Smooth muscle cell (in vitro differentiated cells): ENCODE results near the gene SPTSSB. TPM values are rescaled to one million over a fixed set of nuclear protein-coding genes. Genes with fewer than 3 reads are reported as not detected.

ENCODE experiments used
- DNase-seq: peaks from one replicate; lab custom pipeline; 2025; ENCODE audit not compliant: unreplicated experiment; lab: John Stamatoyannopoulos, UW
- H2AFZ ChIP-seq: fragments of 200-600 bp; sonication (generic); 2 replicates; pipeline ENCODE4 v1.6.0; 2016; ENCODE audit warnings: antibody characterized with exemption, low read depth, mild to moderate bottlenecking
- H3F3A ChIP-seq: fragments of 200-600 bp; sonication (generic); 2 replicates; pipeline ENCODE4 v1.6.0; 2017; ENCODE audit warnings: antibody characterized with exemption, low read depth
- H3K27ac ChIP-seq: fragments of 200-600 bp; sonication (generic); 2 replicates; pipeline ENCODE4 v1.5.1; 2016; ENCODE audit warnings: low read depth, mild to moderate bottlenecking
- H3K27me3 ChIP-seq: fragments of 200-600 bp; sonication (generic); 2 replicates; pipeline ENCODE4 v1.6.1; 2016; ENCODE audit warnings: low read depth, mild to moderate bottlenecking
- H3K36me3 ChIP-seq: fragments of 200-600 bp; sonication (generic); 2 replicates; pipeline ENCODE4 v1.5.1; 2016; ENCODE audit warnings: low read depth
- H3K4me1 ChIP-seq: fragments of 200-600 bp; sonication (generic); 2 replicates; pipeline ENCODE4 v1.5.1; 2016; ENCODE audit warnings: low read depth
- H3K4me2 ChIP-seq: fragments of 200-600 bp; sonication (generic); 2 replicates; pipeline ENCODE4 v1.6.0; 2016; ENCODE audit warnings: mild to moderate bottlenecking
- H3K4me3 ChIP-seq: fragments of 200-600 bp; sonication (generic); 2 replicates; pipeline ENCODE4 v1.5.1; 2016; ENCODE audit warnings: mild to moderate bottlenecking
- H3K79me2 ChIP-seq: fragments of 200-600 bp; sonication (generic); 2 replicates; pipeline ENCODE4 v1.6.0; 2016; ENCODE audit warnings: low read depth, mild to moderate bottlenecking
- H3K9ac ChIP-seq: fragments of 200-600 bp; sonication (generic); 2 replicates; pipeline ENCODE4 v1.6.0; 2016; ENCODE audit warnings: low read depth
- H3K9me3 ChIP-seq: fragments of 200-600 bp; sonication (generic); replicated peaks from 2 replicates; pipeline ENCODE4 v1.5.1; 2016; ENCODE audit warnings: low read depth
- H4K20me1 ChIP-seq: fragments of 200-600 bp; sonication (generic); 2 replicates; pipeline ENCODE4 v1.6.0; 2016; ENCODE audit warnings: low read depth
- CTCF ChIP-seq: fragments of 200-600 bp; sonication (generic); IDR thresholded peaks from 2 replicates; pipeline ENCODE4 v1.5.1; 2017; ENCODE audit warnings: borderline replicate concordance, mild to moderate bottlenecking, antibody characterized with exemption; ENCODE audit not compliant: insufficient read depth, poor library complexity, severe bottlenecking
- WGBS: methylation state at CpG from one replicate; pipeline ENCODE4 v1.1.7; 2016; ENCODE audit warnings: low lambda C conversion rate; 5-methylcytosine and 5-hydroxymethylcytosine counted together
- polyA plus RNA-seq: library from polyadenylated mRNA; unstranded; fragments of >200 nt; fragmentation: Nextera tagmentation; extraction: Ambion mirVana; gene quantifications from 2 replicates; pipeline ENCODE4 v1.2.1, GENCODE V29; 2016
- total RNA-seq: library from RNA; depleted of rRNA; stranded (reverse); fragments of >200 nt; gene quantifications from 2 replicates; pipeline ENCODE4 v1.2.3, GENCODE V29; 2014

SPTSSB gene
- total and polyA plus RNA-seq, 2 experiments from 2014 or later = 0.41 to 1.0 TPM

GRCh38 chr3:161401389-161401788, 30.1 kb upstream of the SPTSSB start:
- H3K4me2 ChIP-seq = no peak overlapping the region
- H3K79me2 ChIP-seq = no peaks in the 10 kb centered on the region
- no peaks in the 10 kb centered on the region for H3K27me3 ChIP-seq
- 96% methylated on average over 2 of the region's 2 CpGs for WGBS
- H3F3A ChIP-seq = no peaks in the 10 kb centered on the region
- no peaks in the 10 kb centered on the region for H3K9me3 ChIP-seq
- H3K36me3 ChIP-seq = no peaks in the 10 kb centered on the region
- no peak for TF ChIP-seq CTCF
- no peaks in the 10 kb centered on the region for H4K20me1 ChIP-seq
- H3K4me3 ChIP-seq = no peak overlapping the region
- no peaks in the 10 kb centered on the region for H3K4me1 ChIP-seq
- no peak overlapping the region for H3K9ac ChIP-seq
- no peak overlapping the region for H2AFZ ChIP-seq
- no peak for DNase-seq
- H3K27ac ChIP-seq = no peak overlapping the region

- Histone ChIP-seq H3K9me3 (no peaks in the 10 kb centered on the region), H3F3A (no peaks in the 10 kb centered on the region), H3K4me2 (no peak overlapping the region), H3K9ac (no peak overlapping the region), H3K36me3 (no peaks in the 10 kb centered on the region), H3K4me1 (no peaks in the 10 kb centered on the region), H3K27ac (no peak overlapping the region), H3K27me3 (no peaks in the 10 kb centered on the region), H3K79me2 (no peaks in the 10 kb centered on the region), H2AFZ (no peak overlapping the region), H3K4me3 (no peak overlapping the region), H4K20me1 (no peaks in the 10 kb centered on the region)
- TF ChIP-seq CTCF = no peak
- no peak for DNase-seq
- 95% methylated on average over 4 of the region's 4 CpGs for WGBS
These were observed 29.3 kb upstream of the SPTSSB start for GRCh38 chr3:161400650-161401049.

- no peak overlapping the region for H3K4me2 ChIP-seq
- H4K20me1 ChIP-seq = no peaks in the 10 kb centered on the region
- no peaks in the 10 kb centered on the region for H3K79me2 ChIP-seq
- TF ChIP-seq CTCF = no peak
- no peak for DNase-seq
- H2AFZ ChIP-seq = no peak overlapping the region
- H3K4me3 ChIP-seq = no peak overlapping the region
- H3K36me3 ChIP-seq = no peaks in the 10 kb centered on the region
- H3F3A ChIP-seq = no peaks in the 10 kb centered on the region
- H3K27ac ChIP-seq = no peak overlapping the region
- no peaks in the 10 kb centered on the region for H3K4me1 ChIP-seq
- H3K27me3 ChIP-seq = no peaks in the 10 kb centered on the region
- 78% methylated on average over 6 of the region's 6 CpGs for WGBS
- H3K9ac ChIP-seq = no peak overlapping the region
- no peaks in the 10 kb centered on the region for H3K9me3 ChIP-seq
These were observed 24.0 kb upstream of the SPTSSB start for GRCh38 chr3:161395115-161396012.

GRCh38 chr3:161393803-161394202, 22.5 kb upstream of the SPTSSB start:
- H3K4me1 ChIP-seq = no peaks in the 10 kb centered on the region
- no peak overlapping the region for H3K9ac ChIP-seq
- no peaks in the 10 kb centered on the region for H3K36me3 ChIP-seq
- no peak for DNase-seq
- no peak for TF ChIP-seq CTCF
- no peak overlapping the region for H2AFZ ChIP-seq
- no peak overlapping the region for H3K4me3 ChIP-seq
- no peaks in the 10 kb centered on the region for H3K27me3 ChIP-seq
- H4K20me1 ChIP-seq = no peaks in the 10 kb centered on the region
- no peaks in the 10 kb centered on the region for H3K9me3 ChIP-seq
- no peaks in the 10 kb centered on the region for H3F3A ChIP-seq
- no peaks in the 10 kb centered on the region for H3K79me2 ChIP-seq
- no peak overlapping the region for H3K4me2 ChIP-seq
- 52% methylated on average over 2 of the region's 2 CpGs for WGBS
- no peak overlapping the region for H3K27ac ChIP-seq
